H1 (cell line): Measurements from ENCODE around the gene MANF. TPM values are rescaled to one million over a fixed set of nuclear protein-coding genes. Genes with fewer than 3 reads are reported as not detected.

Source experiments
- CTCF ChIA-PET: fragments of 300-600 bp; sonication (Branson Sonifier 250); formaldehyde crosslinking; loops from one replicate; lab custom pipeline; 2021; ENCODE audit not compliant: partially characterized antibody; lab: Charles Lee
- POLR2A ChIA-PET: fragments of 300-600 bp; sonication (Branson Sonifier 250); formaldehyde crosslinking; loops from one replicate; lab custom pipeline; 2021; ENCODE audit warnings: inconsistent platforms; ENCODE audit not compliant: partially characterized antibody; lab: Charles Lee
- DNase-seq, 2 experiments: peaks; one replicate each; pipeline versions ENCODE4 v3.0.0 to v3.0.0-alpha.2; 2010 to 2022; ENCODE audit warnings: low spot score in 2 of 2, low read depth in 1 of 2, mixed read lengths in 1 of 2
- FAIRE-seq: peaks from 2 replicates; lab custom pipeline; 2011; peaks lifted over from hg19 to GRCh38; lab: Jason Lieb, UNC
- H2AFZ ChIP-seq: 2 replicates; pipeline ENCODE4 v1.8.1; 2012; ENCODE audit warnings: low read length, inconsistent platforms
- H2AK5ac ChIP-seq: 2 replicates; pipeline ENCODE4 v1.6.1; 2013; ENCODE audit warnings: low read depth, low read length
- H2BK120ac ChIP-seq: replicated peaks from 2 replicates; pipeline ENCODE3; 2013; ENCODE audit warnings: low read depth, low read length, inconsistent platforms
- H2BK12ac ChIP-seq: 2 replicates; pipeline ENCODE4 v1.6.1; 2013; ENCODE audit warnings: low read depth, low read length
- H2BK15ac ChIP-seq: 2 replicates; pipeline ENCODE4 v1.6.1; 2013; ENCODE audit warnings: low read length
- H2BK20ac ChIP-seq: 2 replicates; pipeline ENCODE4 v1.6.1; 2013; ENCODE audit warnings: low read length
- H2BK5ac ChIP-seq: 2 replicates; pipeline ENCODE4 v1.6.1; 2013; ENCODE audit warnings: low read depth, low read length
- H3K14ac ChIP-seq: 2 replicates; pipeline ENCODE4 v1.6.1; 2013; ENCODE audit warnings: inconsistent platforms; ENCODE audit not compliant: insufficient read length
- H3K18ac ChIP-seq: 2 replicates; pipeline ENCODE4 v1.6.1; 2013; ENCODE audit warnings: low read length; ENCODE audit errors: extremely low read depth
- H3K23ac ChIP-seq: 2 replicates; pipeline ENCODE4 v1.6.1; 2013; ENCODE audit warnings: inconsistent platforms; ENCODE audit not compliant: insufficient read length
- H3K23me2 ChIP-seq: 2 replicates; pipeline ENCODE4 v1.6.1; 2013; ENCODE audit warnings: low read depth, low read length
- H3K27ac ChIP-seq: 2 replicates; pipeline ENCODE4 v1.6.1; 2011; ENCODE audit warnings: low read depth, low read length, inconsistent platforms
- H3K27me3 ChIP-seq, 4 experiments: replicated peaks in 1 of 4; 1 replicate in 1 of 4; 2 replicates in 3 of 4; pipeline versions ENCODE4 v1.6.1 to v1.8.1; 2011 to 2013; ENCODE audit warnings: low read length in 3 of 4, mild to moderate bottlenecking in 3 of 4, inconsistent platforms in 2 of 4, mixed read lengths in 2 of 4, moderate library complexity in 1 of 4; ENCODE audit not compliant: control insufficient read depth in 3 of 4, insufficient read depth in 3 of 4; ENCODE audit errors: extremely low read depth in 1 of 4
- H3K36me3 ChIP-seq, 4 experiments: 2 replicates each; pipeline versions ENCODE4 v1.6.1 to v1.8.1; 2011 to 2013; ENCODE audit warnings: mild to moderate bottlenecking in 4 of 4, low read length in 3 of 4, moderate library complexity in 2 of 4, control low read depth in 1 of 4, inconsistent platforms in 1 of 4; ENCODE audit not compliant: insufficient read depth in 4 of 4, control insufficient read depth in 2 of 4
- H3K4ac ChIP-seq: replicated peaks from 2 replicates; pipeline ENCODE3; 2013; ENCODE audit warnings: low read length, low read depth, mixed read lengths, inconsistent platforms; ENCODE audit not compliant: insufficient read length
- H3K4me1 ChIP-seq, 4 experiments: replicated peaks in 1 of 4; 1 replicate in 1 of 4; 2 replicates in 3 of 4; pipeline versions ENCODE4 v1.6.1 to v1.8.1; 2011 to 2013; ENCODE audit warnings: low read length in 3 of 4, inconsistent platforms in 2 of 4, mixed read lengths in 1 of 4; ENCODE audit not compliant: insufficient read depth in 4 of 4, control insufficient read depth in 3 of 4
- H3K4me2 ChIP-seq, 2 experiments: 2 replicates each; pipeline versions ENCODE4 v1.6.1 to v1.8.1; 2011 to 2013; ENCODE audit warnings: low read depth in 2 of 2, low read length in 2 of 2, control low read depth in 1 of 2, inconsistent platforms in 1 of 2, mild to moderate bottlenecking in 1 of 2; ENCODE audit not compliant: insufficient read depth in 1 of 2
- H3K4me3 ChIP-seq, 4 experiments: fragments of 200-600, 300-600 bp in 1 of 4; sonication (generic), shearing (Covaris generic), sonication (Bioruptor Twin) in 1 of 4; 2 replicates each; pipeline versions ENCODE4 v1.5.1 to v1.8.1; 2011 to 2016; ENCODE audit warnings: low read length in 4 of 4, low read depth in 3 of 4, control low read depth in 2 of 4, inconsistent platforms in 2 of 4, mild to moderate bottlenecking in 2 of 4, mixed read lengths in 1 of 4, moderate library complexity in 1 of 4; ENCODE audit not compliant: insufficient read depth in 2 of 4; ENCODE audit errors: extremely low read depth in 1 of 4
- H3K56ac ChIP-seq: replicated peaks from 2 replicates; pipeline ENCODE3; 2013; ENCODE audit warnings: low read depth, mild to moderate bottlenecking, mixed read lengths, low read length, inconsistent platforms; ENCODE audit not compliant: insufficient read length
- H3K79me1 ChIP-seq: 2 replicates; pipeline ENCODE4 v1.6.1; 2013; ENCODE audit warnings: low read depth, low read length, control low read depth
- H3K79me2 ChIP-seq, 2 experiments: 2 replicates each; pipeline versions ENCODE4 v1.6.1 to v1.8.1; 2012 to 2013; ENCODE audit warnings: low read length in 2 of 2, mild to moderate bottlenecking in 2 of 2, inconsistent platforms in 1 of 2; ENCODE audit not compliant: insufficient read depth in 2 of 2, control insufficient read depth in 1 of 2
- H3K9ac ChIP-seq, 4 experiments: replicated peaks in 1 of 4; 1 replicate in 1 of 4; 2 replicates in 3 of 4; pipeline versions ENCODE4 v1.6.1 to v1.8.1; 2011 to 2013; ENCODE audit warnings: low read depth in 3 of 4, low read length in 3 of 4, control low read depth in 2 of 4, mild to moderate bottlenecking in 2 of 4, moderate library complexity in 2 of 4, inconsistent platforms in 1 of 4; ENCODE audit errors: extremely low read depth in 1 of 4
- H3K9me3 ChIP-seq, 2 experiments: 2 replicates each; pipeline versions ENCODE4 v1.6.1 to v1.8.1; 2012 to 2013; ENCODE audit warnings: mild to moderate bottlenecking in 2 of 2, moderate library complexity in 2 of 2, control low read depth in 1 of 2, inconsistent platforms in 1 of 2, low read depth in 1 of 2, low read length in 1 of 2, mixed read lengths in 1 of 2; ENCODE audit not compliant: insufficient read depth in 2 of 2
- H4K20me1 ChIP-seq, 2 experiments: replicated peaks in 1 of 2; 2 replicates each; pipeline versions ENCODE3 to v1.8.1; 2011 to 2013; ENCODE audit warnings: inconsistent platforms in 2 of 2, low read length in 2 of 2, mild to moderate bottlenecking in 1 of 2; ENCODE audit not compliant: insufficient read depth in 2 of 2, control insufficient read depth in 1 of 2
- H4K5ac ChIP-seq: 2 replicates; pipeline ENCODE4 v1.6.1; 2013; ENCODE audit warnings: low read length, low read depth, mixed read lengths, inconsistent platforms; ENCODE audit not compliant: insufficient read length
- H4K8ac ChIP-seq: 2 replicates; pipeline ENCODE4 v1.8.0; 2013; ENCODE audit warnings: mild to moderate bottlenecking, moderate library complexity, low read length, inconsistent platforms; ENCODE audit not compliant: insufficient read depth; ENCODE audit errors: extremely low read depth
- H4K91ac ChIP-seq: replicated peaks from 2 replicates; pipeline ENCODE3; 2013; ENCODE audit warnings: low read length, mixed read lengths, inconsistent platforms; ENCODE audit not compliant: insufficient read length
- CTCF ChIP-seq, 3 experiments: IDR thresholded peaks; 1 replicate in 2 of 3; 2 replicates in 1 of 3; pipeline versions ENCODE4 v1.5.1 to v1.6.1; 2011; ENCODE audit warnings: low read length in 3 of 3, mild to moderate bottlenecking in 3 of 3, inconsistent platforms in 2 of 3, low read depth in 1 of 3, moderate library complexity in 1 of 3; ENCODE audit not compliant: insufficient read depth in 1 of 3; ENCODE audit errors: control extremely low read depth in 1 of 3
- POU5F1 ChIP-seq: IDR thresholded peaks from 2 replicates; pipeline ENCODE4 v1.6.1; 2011; ENCODE audit warnings: low read depth, mild to moderate bottlenecking, low read length, moderate library complexity
- WGBS, 2 experiments: shearing (Covaris generic) in 1 of 2; methylation state at CpG; one replicate each; pipeline versions ENCODE4 v1.1.6 to v1.1.7; 2013 to 2015; ENCODE audit warnings: low lambda C conversion rate in 2 of 2, mixed read lengths in 2 of 2, inconsistent platforms in 1 of 2, low coverage in 1 of 2, missing lambda C conversion rate in 1 of 2; ENCODE audit not compliant: insufficient replicate concordance in 2 of 2, insufficient coverage in 1 of 2, insufficient read length in 1 of 2; ENCODE audit errors: extremely low coverage in 1 of 2, missing lambda C conversion rate in 1 of 2; 5-methylcytosine and 5-hydroxymethylcytosine counted together
- polyA plus RNA-seq, 7 experiments: library from polyadenylated mRNA; depleted of rRNA in 3 of 7; stranded (reverse) in 5 of 7; unstranded in 2 of 7; fragments of >200 nt in 5 of 7; fragments of 200-250 nt in 2 of 7; gene quantifications; 1 replicate in 5 of 7; 2 replicates in 1 of 7; 4 replicates in 1 of 7; pipeline versions ENCODE4 v1.2.1 to v1.2.3, GENCODE V29; 2011 to 2013; ENCODE audit warnings: missing spikeins in 2 of 7, mixed read lengths in 2 of 7
- total RNA-seq: library from RNA; stranded (reverse); fragmentation: NEBNext Ultra II Directional; extraction: Animal tissue kit (Norgen Biotek cat#: 25700); gene quantifications from 2 replicates; pipeline ENCODE4 v1.2.1, GENCODE V29; 2021

The MANF gene
- total and polyA plus RNA-seq, 2 of the 8 experiments (the other 6 are each of a cell fraction or from before 2014, with no cell fraction given) = 37.5 to 159 TPM

GRCh38 chr3:51336261-51336660 lies 48.8 kb upstream of the MANF start:
- Histone ChIP-seq H2BK120ac (no peak overlapping the region), H4K8ac (no peak overlapping the region), H2BK5ac (no peak overlapping the region), H3K23ac (no peak overlapping the region), H2BK15ac (no peak overlapping the region), H2AFZ (no peak overlapping the region), H3K9ac (no peak overlapping the region), H2BK20ac (no peak overlapping the region), H3K56ac (no peak overlapping the region), H3K23me2 (no peaks in the 10 kb centered on the region), H3K79me2 (no peaks in the 10 kb centered on the region)
- TF ChIP-seq POU5F1 (no peak), CTCF (IDR thresholded peaks at IDR 0.05; ENCODE audit: control extremely low read depth in 1 of 3, insufficient read depth in 1 of 3, low read depth in 1 of 3, low read length in 3 of 3) (peak in 1 of 3 experiments; percentile 11; a peak in 1 of 4 replicates)
- TF ChIP-seq, all 59 proteins: peak for 1
- DNase-seq = no peak
- Histone ChIP-seq H3K27me3 (no peaks in the 10 kb centered on the region), H3K79me1 (no peaks in the 10 kb centered on the region), H4K91ac (no peak overlapping the region), H3K27ac (no peak overlapping the region), H2AK5ac (no peak overlapping the region), H2BK12ac (no peak overlapping the region), H3K9me3 (peaks cover 0 to 2% of the 10 kb centered on the region in 2 experiments; a peak in 1 of 4 replicates), H4K20me1 (no peaks in the 10 kb centered on the region), H3K18ac (no peak overlapping the region), H3K4me2 (no peak overlapping the region), H3K4ac (no peak overlapping the region), H3K4me3 (no peak overlapping the region), H4K5ac (no peak overlapping the region), H3K4me1 (peaks cover 2 to 5% (median 3%) of the 10 kb centered on the region in 4 experiments; a peak in 6 of 7 replicates), H3K14ac (no peak overlapping the region), H3K36me3 (peaks cover 0 to 11% (median 4%) of the 10 kb centered on the region in 4 experiments; a peak in 3 of 8 replicates)
- ChIA-PET CTCF (interaction anchor here (1.0 to 1.2 kb wide), 2 partner anchors 20 to 34 kb away, joined by 3 to 4 read pairs; no protein-coding TSS in a partner anchor), POLR2A (no interaction called here)
- no peak for FAIRE-seq
- 79% methylated on average over 1 of the region's 1 CpG; no CpG with 5 or more reads in 1 of the 2 experiments for WGBS, 2 experiments
